K562 (cell line): Measurements from ENCODE around the gene ARHGEF16. TPM values are rescaled to one million over a fixed set of nuclear protein-coding genes. Genes with fewer than 3 reads are reported as not detected.

ENCODE experiments used
- ATAC-seq: fragments of 200-7000 bp; cut with Tn5 transposase; 3 replicates; pipeline ENCODE4 v1.9.1; 2020; ENCODE audit warnings: moderate library complexity
- BruUV-seq: library from RNA; stranded (reverse); fragments of 400-500 nt; replicated peaks from 2 replicates; lab custom pipeline; 2021; lab: Mats Ljungman, UMichigan
- CTCF ChIA-PET: fragments of 300-600 bp; formaldehyde crosslinking; extraction: SDS; loops from one replicate; lab custom pipeline; 2021; ENCODE audit warnings: low intra/inter-chr PET ratio; lab: Yijun Ruan, JAX
- POLR2A ChIA-PET: fragments of 300-600, 350-650 bp; sonication (Branson Sonifier 250); formaldehyde crosslinking; extraction: SDS; loops from one replicate; lab custom pipeline; 2021; ENCODE audit warnings: antibody characterized with exemption, inconsistent platforms; lab: Yijun Ruan, JAX
- DNase-seq, 4 experiments: peaks; one replicate each; pipeline versions ENCODE4 v3.0.0 to v3.0.0-alpha.2; 2011 to 2018; ENCODE audit warnings: low spot score in 3 of 4, mixed read lengths in 3 of 4; ENCODE audit errors: extremely low read depth in 1 of 4
- FAIRE-seq: peaks from 2 replicates; lab custom pipeline; 2011; peaks lifted over from hg19 to GRCh38; lab: Jason Lieb, UNC
- H2AFZ ChIP-seq: 2 replicates; pipeline ENCODE4 v1.6.0; 2011; ENCODE audit warnings: low read depth, low read length, control low read depth, inconsistent platforms
- H3K27ac ChIP-seq: fragments of 200-600 bp; 3 replicates; pipeline ENCODE4 v1.8.0; 2011; ENCODE audit warnings: low read depth, mild to moderate bottlenecking, control low read depth, inconsistent platforms, low read length, moderate library complexity, mixed read lengths; ENCODE audit errors: extremely low read depth
- H3K27me3 ChIP-seq, 2 experiments: fragments of 300-600 bp in 1 of 2; 2 replicates in 1 of 2; 3 replicates in 1 of 2; pipeline versions ENCODE4 v1.6.0 to v1.8.0; 2011; ENCODE audit warnings: inconsistent platforms in 2 of 2, low read length in 2 of 2, mild to moderate bottlenecking in 1 of 2, mixed read lengths in 1 of 2, moderate library complexity in 1 of 2; ENCODE audit not compliant: control insufficient read depth in 2 of 2, insufficient read depth in 2 of 2
- H3K36me3 ChIP-seq: fragments of 300-600 bp; 3 replicates; pipeline ENCODE4 v1.8.0; 2011; ENCODE audit warnings: mild to moderate bottlenecking, low read length, inconsistent platforms; ENCODE audit not compliant: control insufficient read depth, insufficient read depth
- H3K4me1 ChIP-seq, 2 experiments: fragments of 200-600 bp in 1 of 2; replicated peaks in 1 of 2; 2 replicates in 1 of 2; 3 replicates in 1 of 2; pipeline versions ENCODE4 v1.5.1 to v1.8.0; 2011; ENCODE audit warnings: inconsistent platforms in 2 of 2, low read length in 2 of 2, mild to moderate bottlenecking in 1 of 2, mixed read lengths in 1 of 2, moderate library complexity in 1 of 2; ENCODE audit not compliant: control insufficient read depth in 2 of 2, insufficient read depth in 2 of 2
- H3K4me2 ChIP-seq: 2 replicates; pipeline ENCODE4 v1.6.1; 2011; ENCODE audit warnings: low read length, control low read depth, inconsistent platforms, mixed read lengths; ENCODE audit not compliant: insufficient read depth
- H3K4me3 ChIP-seq: fragments of 200-600 bp; sonication (generic), shearing (Covaris generic); 2 replicates; pipeline ENCODE4 v1.5.1; 2016; ENCODE audit warnings: control low read depth, inconsistent platforms
- H3K79me2 ChIP-seq: fragments of 200-600 bp; 3 replicates; pipeline ENCODE4 v1.8.0; 2011; ENCODE audit warnings: low read length, inconsistent platforms; ENCODE audit not compliant: control insufficient read depth, insufficient read depth
- H3K9ac ChIP-seq, 2 experiments: 2 replicates each; pipeline versions ENCODE4 v1.6.0 to v1.6.1; 2011; ENCODE audit warnings: low read depth in 2 of 2, low read length in 2 of 2, control low read depth in 1 of 2, inconsistent platforms in 1 of 2, mild to moderate bottlenecking in 1 of 2, mixed read lengths in 1 of 2; ENCODE audit not compliant: insufficient read depth in 1 of 2
- H3K9me1 ChIP-seq: one replicate; pipeline ENCODE4 v1.6.0; 2011; ENCODE audit warnings: inconsistent platforms, mild to moderate bottlenecking, low read length, moderate library complexity; ENCODE audit not compliant: control insufficient read depth, insufficient read depth
- H3K9me3 ChIP-seq: replicated peaks from 2 replicates; pipeline ENCODE4 v1.5.1; 2011; ENCODE audit warnings: low read depth, low read length, inconsistent platforms; ENCODE audit not compliant: control insufficient read depth, insufficient read depth
- H4K20me1 ChIP-seq: replicated peaks from 2 replicates; pipeline ENCODE4 v1.6.1; 2011; ENCODE audit warnings: low read length, inconsistent platforms, mixed read lengths; ENCODE audit not compliant: control insufficient read depth, insufficient read depth
- CBX3 ChIP-seq, 2 experiments: IDR thresholded peaks; 1 replicate in 1 of 2; 2 replicates in 1 of 2; pipeline ENCODE4 v1.6.1; 2012; ENCODE audit warnings: inconsistent platforms in 2 of 2, low read length in 2 of 2, borderline replicate concordance in 1 of 2, control low read depth in 1 of 2
- CHD1 ChIP-seq: fragments of 200-600 bp; sonication (generic); IDR thresholded peaks from one replicate; pipeline ENCODE4 v1.6.1; 2012; ENCODE audit warnings: mild to moderate bottlenecking, moderate library complexity, low read length, inconsistent platforms
- CTCF ChIP-seq, 3 experiments: IDR thresholded peaks in 2 of 3; conservative IDR thresholded peaks in 1 of 3; 2 replicates each; pipeline ENCODE4 v1.5.1; 2011 to 2012; ENCODE audit warnings: low read length in 3 of 3, mild to moderate bottlenecking in 3 of 3, control low read depth in 2 of 3, improper control_type of control experiment in 1 of 3, inconsistent platforms in 1 of 3, low read depth in 1 of 3, mixed read lengths in 1 of 3, moderate library complexity in 1 of 3; ENCODE audit not compliant: insufficient read depth in 2 of 3
- EP400 ChIP-seq: fragments of 450-650 bp; IDR thresholded peaks from 2 replicates; pipeline ENCODE4 v1.6.1; 2017; ENCODE audit warnings: antibody characterized with exemption, mild to moderate bottlenecking, moderate library complexity
- GTF2B ChIP-seq: IDR thresholded peaks from 2 replicates; pipeline ENCODE4 v1.6.1; 2011; ENCODE audit not compliant: insufficient read length; ENCODE audit errors: extremely low read depth
- HMG20B ChIP-seq: fragments of 250-450 bp; sonication (Bioruptor Pico); IDR thresholded peaks from 2 replicates; pipeline ENCODE4 v1.5.0; 2021; ENCODE audit warnings: mild to moderate bottlenecking
- NEUROD1 ChIP-seq: fragments of 150-350 bp; IDR thresholded peaks from 2 replicates; pipeline ENCODE4 v1.6.1; 2014; ENCODE audit warnings: borderline replicate concordance, low read length, low read depth; ENCODE audit not compliant: partially characterized antibody
- NR0B1 ChIP-seq: fragments of 450-650 bp; IDR thresholded peaks from one replicate; pipeline ENCODE4 v1.6.1; 2018; ENCODE audit warnings: mild to moderate bottlenecking, moderate library complexity; ENCODE audit not compliant: partially characterized antibody
- RAD51 ChIP-seq: fragments of 450-650 bp; IDR thresholded peaks from 2 replicates; pipeline ENCODE4 v1.7.1; 2016; ENCODE audit warnings: low read depth, mild to moderate bottlenecking, borderline replicate concordance
- SMAD2 ChIP-seq: fragments of 150-350 bp; IDR thresholded peaks from 2 replicates; pipeline ENCODE4 v1.6.1; 2014; ENCODE audit warnings: low read depth, mild to moderate bottlenecking, low read length
- SRSF3 ChIP-seq: fragments of 200-400 bp; formaldehyde crosslinking; IDR thresholded peaks from 2 replicates; pipeline ENCODE4 v1.6.1; 2016; ENCODE audit warnings: mild to moderate bottlenecking, low read length, moderate library complexity; ENCODE audit not compliant: insufficient read depth
- TCF7L2 ChIP-seq: fragments of 150-350 bp; IDR thresholded peaks from 2 replicates; pipeline ENCODE4 v1.6.1; 2016; ENCODE audit warnings: low read depth, mild to moderate bottlenecking, low read length, moderate library complexity
- ZNF134 ChIP-seq: fragments of 250-450 bp; sonication (Bioruptor Pico); conservative IDR thresholded peaks from 2 replicates; pipeline ENCODE4 v1.4.0; 2020
- ZNF143 ChIP-seq: sonication (generic); formaldehyde crosslinking; IDR thresholded peaks from 2 replicates; pipeline ENCODE4 v1.9.0; 2022; ENCODE audit warnings: mild to moderate bottlenecking, missing genetic modification reagents
- ZNF696 ChIP-seq: fragments of 250-450 bp; sonication (Bioruptor Pico); conservative IDR thresholded peaks from 2 replicates; pipeline ENCODE4 v1.4.0; 2020; ENCODE audit warnings: mild to moderate bottlenecking, moderate library complexity
- WGBS: fragments of 100-300 bp; shearing (Covaris generic); methylation state at CpG from one replicate; pipeline ENCODE4 v1.1.6; 2016; ENCODE audit warnings: low coverage, mixed read lengths; ENCODE audit not compliant: insufficient coverage; ENCODE audit errors: missing lambda C conversion rate; 5-methylcytosine and 5-hydroxymethylcytosine counted together
- in situ Hi-C: fragments of 300-500 bp; cut with MboI; formaldehyde crosslinking; loops from 4 replicates; pipeline ENCODE4 v1.15.0; 2018; ENCODE audit warnings: inconsistent platforms, mixed read lengths
- intact Hi-C: fragments of 100-400 bp; cut with micrococcal nuclease; formaldehyde crosslinking; loops from 2 replicates; pipeline ENCODE4 v1.14.2; 2022
- polyA plus RNA-seq, 8 experiments: library from polyadenylated mRNA; depleted of rRNA in 4 of 8; stranded (reverse) in 5 of 8; unstranded in 3 of 8; fragments of >200 nt; fragmentation: Nextera tagmentation in 2 of 8; fragmentation: Illumina TruSeq in 1 of 8; extraction: Ambion mirVana in 2 of 8; extraction: Trizol in 1 of 8; gene quantifications; 2 replicates each; pipeline versions ENCODE4 v1.2.1 to v1.2.3, GENCODE V29; 2011 to 2014; ENCODE audit warnings: inconsistent platforms in 1 of 8, missing spikeins in 1 of 8
- total RNA-seq, 7 experiments: library from RNA; depleted of rRNA in 6 of 7; stranded (reverse); fragments of >200 nt in 6 of 7; fragmentation: Illumina TruSeq in 2 of 7; extraction: Trizol in 2 of 7; gene quantifications; 2 replicates each; pipeline versions ENCODE4 v1.2.1 to v1.2.3, GENCODE V29; 2011 to 2021; ENCODE audit warnings: low replicate concordance in 1 of 7
- TF ChIP-seq, protein P1 (sequence below): fragments of 450-650 bp; formaldehyde crosslinking; IDR thresholded peaks from 2 replicates; pipeline ENCODE4 v1.4.0; 2020; ENCODE audit warnings: mild to moderate bottlenecking, mixed read lengths

Gene ARHGEF16
- total and polyA plus RNA-seq, 9 of the 15 experiments (the other 6 are each of a cell fraction or from before 2014, with no cell fraction given), result 0.15 to 1.2 (median 0.49) TPM; not detected in 2

DNA sequence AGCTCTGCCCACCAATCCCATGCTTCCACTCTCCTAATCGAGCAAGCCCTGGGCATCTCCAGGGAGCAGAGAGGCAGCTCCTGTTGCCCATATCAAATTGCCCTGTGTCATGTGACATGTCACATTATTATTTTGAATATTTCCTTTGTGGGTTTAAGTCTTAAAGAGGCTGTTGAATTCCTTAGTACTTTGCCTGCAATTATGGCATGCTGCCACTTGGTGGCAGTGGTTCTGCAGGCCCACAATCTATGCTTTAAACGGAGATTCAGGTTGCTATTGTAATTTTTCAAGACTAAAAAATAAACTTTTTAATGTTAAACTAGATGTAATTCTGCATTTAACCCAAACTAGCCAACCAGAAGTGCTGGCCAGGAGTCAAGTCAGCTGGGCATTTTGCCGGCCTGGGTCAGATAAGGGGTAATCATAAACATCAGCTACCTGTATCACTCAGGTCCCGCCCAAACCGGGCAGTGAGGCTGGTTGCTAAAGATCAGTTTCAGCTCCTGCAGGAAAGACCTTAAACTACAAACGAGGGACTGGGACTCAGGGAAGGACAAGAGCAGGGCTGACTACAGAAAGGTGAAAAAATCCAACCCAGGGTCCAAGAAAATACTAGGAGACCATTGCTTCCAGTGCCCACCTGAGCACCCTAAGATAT lies 37.3 kb upstream of the ARHGEF16 start:
- intact Hi-C loops, result no loop called here
- H3K36me3 ChIP-seq, result no peaks in the 10 kb centered on the region
- no peak for ATAC-seq
- in situ Hi-C loops, result no loop called here
- ChIA-PET CTCF (no interaction called here), POLR2A (no interaction called here)
- no peaks in the 10 kb centered on the region; the same call in 1 of the 2 replicates for H4K20me1 ChIP-seq
- no peak overlapping the region for H3K4me2 ChIP-seq
- peak in 2 of 4 experiments; percentile 52 to 56 for DNase-seq
- H3K9me3 ChIP-seq, result peaks cover 4% of the 10 kb centered on the region; the same call in 1 of the 2 replicates
- H3K9me1 ChIP-seq, result no peaks in the 10 kb centered on the region
- peak; percentile 11 for FAIRE-seq
- no TSS peak for BruUV-seq
- H3K4me1 ChIP-seq, result peaks cover 0 to 5% of the 10 kb centered on the region in 2 experiments; a peak in 1 of 5 replicates
- H3K79me2 ChIP-seq, result no peaks in the 10 kb centered on the region
- 4% methylated on average over 6 of the region's 6 CpGs for WGBS
- H3K4me3 ChIP-seq, result no peak overlapping the region
- no peak overlapping the region for H3K27ac ChIP-seq
- no peak overlapping the region for H2AFZ ChIP-seq
- peaks cover 5 to 36% of the 10 kb centered on the region in 2 experiments; a peak in 4 of 5 replicates for H3K27me3 ChIP-seq
- no peak overlapping the region for H3K9ac ChIP-seq
- TF ChIP-seq CBX3 (IDR thresholded peaks at IDR 0.05; ENCODE audit: borderline replicate concordance in 1 of 2, low read length in 2 of 2) (0 out of 3 replicates have a peak, but pooled peaks of 1 of the 2 experiments have one; percentile 59), EP400 (no peak), NR0B1 (no peak), SRSF3 (no peak), ZNF143 (CRISPR knock-in tag) (no peak), CHD1 (no peak), NEUROD1 (no peak), TCF7L2 (no peak), GTF2B (no peak), RAD51 (no peak), HMG20B (CRISPR knock-in tag) (no peak), SMAD2 (no peak), ZNF696 (CRISPR knock-in tag) (no peak), CTCF (IDR thresholded peaks at IDR 0.05 in 2 of 3, conservative IDR thresholded peaks at IDR 0.05 in 1 of 3; ENCODE audit: insufficient read depth in 2 of 3, low read depth in 1 of 3, low read length in 3 of 3) (peak; percentile 48 to 67 (median 50); a peak in 5 of 6 replicates), ZNF134 (no peak)
- TF ChIP-seq, protein P1, sequence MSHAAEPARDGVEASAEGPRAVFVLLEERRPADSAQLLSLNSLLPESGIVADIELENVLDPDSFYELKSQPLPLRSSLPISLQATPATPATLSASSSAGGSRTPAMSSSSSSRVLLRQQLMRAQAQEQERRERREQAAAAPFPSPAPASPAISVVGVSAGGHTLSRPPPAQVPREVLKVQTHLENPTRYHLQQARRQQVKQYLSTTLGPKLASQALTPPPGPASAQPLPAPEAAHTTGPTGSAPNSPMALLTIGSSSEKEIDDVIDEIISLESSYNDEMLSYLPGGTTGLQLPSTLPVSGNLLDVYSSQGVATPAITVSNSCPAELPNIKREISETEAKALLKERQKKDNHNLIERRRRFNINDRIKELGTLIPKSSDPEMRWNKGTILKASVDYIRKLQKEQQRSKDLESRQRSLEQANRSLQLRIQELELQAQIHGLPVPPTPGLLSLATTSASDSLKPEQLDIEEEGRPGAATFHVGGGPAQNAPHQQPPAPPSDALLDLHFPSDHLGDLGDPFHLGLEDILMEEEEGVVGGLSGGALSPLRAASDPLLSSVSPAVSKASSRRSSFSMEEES (CRISPR knock-in tag), result peak; percentile 75
